GM15510 (cell line): Measurements from ENCODE around the gene SNTB2.

ENCODE experiments used
- POLR2A ChIP-seq: IDR thresholded peaks from 3 replicates; pipeline ENCODE4 v1.6.1; 2011; ENCODE audit warnings: borderline replicate concordance; ENCODE audit not compliant: insufficient read length; ENCODE audit errors: extremely low read depth

SNTB2 gene

GRCh38 chr16:69327585-69328310 lies 140.8 kb downstream of the SNTB2 start:
- TF ChIP-seq POLR2A = no peak

DNA sequence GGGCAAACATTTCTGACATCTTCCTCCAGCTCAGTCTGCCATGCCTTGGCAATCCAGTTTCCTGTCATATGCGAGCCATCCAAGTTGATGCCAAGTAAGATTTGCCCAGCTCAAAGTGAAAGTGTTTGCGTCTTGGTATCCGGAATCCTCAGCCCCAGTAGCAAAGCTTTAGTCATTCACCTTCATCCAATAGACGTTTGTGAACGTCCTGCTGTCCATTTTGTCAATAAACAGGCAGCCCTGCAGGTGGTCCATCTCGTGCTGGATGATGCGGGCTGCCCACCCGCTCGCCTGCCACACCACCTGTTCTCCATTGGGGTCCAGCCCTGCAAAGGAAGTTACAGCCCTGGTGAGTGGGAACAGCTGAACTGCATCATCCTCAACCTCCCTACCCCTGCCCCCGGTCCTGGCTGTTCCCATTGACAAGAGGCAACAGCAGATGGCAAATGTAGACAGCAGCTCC lies 141.9 kb downstream of the SNTB2 start:
- TF ChIP-seq POLR2A = no peak

- TF ChIP-seq POLR2A = no peak
Observed at GRCh38 chr16:69329369-69330285, 142.7 kb downstream of the SNTB2 start.

GRCh38 chr16:69330286-69331109 lies 143.5 kb downstream of the SNTB2 start, which contains the start of gene PDF:
TSS of gene PDF (minus strand) at chr16:69330588. CDS start at chr16:69330570, 18 bp downstream.
- peak; percentile 84 for TF ChIP-seq POLR2A

GRCh38 chr16:69334696-69335095 lies 147.7 kb downstream of the SNTB2 start:
- no peak for TF ChIP-seq POLR2A

DNA sequence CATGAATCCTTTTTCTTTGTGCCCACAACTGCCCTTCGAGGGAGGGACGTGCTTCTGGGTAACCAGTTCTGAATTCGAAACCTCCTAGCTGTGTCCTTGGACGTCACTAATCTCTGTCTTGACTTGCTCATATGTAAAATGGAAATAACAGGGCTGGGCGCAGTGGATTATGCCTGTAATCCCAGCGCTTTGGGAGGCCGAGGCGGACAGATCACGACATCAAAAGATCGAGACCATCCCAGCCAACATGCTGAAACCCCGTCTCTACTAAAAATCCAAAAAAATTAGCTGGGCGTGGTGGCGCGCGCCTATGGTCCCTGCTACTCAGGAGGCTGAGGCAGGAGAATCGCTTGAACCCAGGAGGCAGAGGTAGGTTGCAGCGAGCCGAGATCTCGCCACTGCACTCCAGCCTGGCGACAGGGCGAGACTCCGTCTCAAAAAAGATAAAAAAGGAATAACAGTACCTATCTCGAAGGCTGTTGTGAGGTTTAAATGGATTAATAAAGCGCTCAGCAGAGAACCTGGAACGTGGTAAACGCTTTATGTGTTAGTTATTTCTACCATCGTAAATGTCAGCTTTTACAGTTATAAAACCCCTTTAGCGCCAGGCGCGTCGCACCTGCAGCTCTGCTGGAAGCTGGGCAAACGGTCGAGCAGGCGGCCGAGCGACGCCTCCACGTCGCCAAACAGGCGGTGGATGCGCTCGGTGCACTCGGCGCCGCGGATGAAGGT lies 151.8 kb downstream of the SNTB2 start:
- no peak for TF ChIP-seq POLR2A

GRCh38 chr16:69339289-69340094 lies 152.5 kb downstream of the SNTB2 start, which contains the start of the genes COG8 and NIP7:
TSS of gene COG8 (minus strand) at chr16:69339564. CDS start at chr16:69339552, 12 bp downstream.
TSS of gene NIP7 (plus strand) at chr16:69339772. CDS start at chr16:69339830, 58 bp downstream.
- peak; percentile 87 for TF ChIP-seq POLR2A

DNA sequence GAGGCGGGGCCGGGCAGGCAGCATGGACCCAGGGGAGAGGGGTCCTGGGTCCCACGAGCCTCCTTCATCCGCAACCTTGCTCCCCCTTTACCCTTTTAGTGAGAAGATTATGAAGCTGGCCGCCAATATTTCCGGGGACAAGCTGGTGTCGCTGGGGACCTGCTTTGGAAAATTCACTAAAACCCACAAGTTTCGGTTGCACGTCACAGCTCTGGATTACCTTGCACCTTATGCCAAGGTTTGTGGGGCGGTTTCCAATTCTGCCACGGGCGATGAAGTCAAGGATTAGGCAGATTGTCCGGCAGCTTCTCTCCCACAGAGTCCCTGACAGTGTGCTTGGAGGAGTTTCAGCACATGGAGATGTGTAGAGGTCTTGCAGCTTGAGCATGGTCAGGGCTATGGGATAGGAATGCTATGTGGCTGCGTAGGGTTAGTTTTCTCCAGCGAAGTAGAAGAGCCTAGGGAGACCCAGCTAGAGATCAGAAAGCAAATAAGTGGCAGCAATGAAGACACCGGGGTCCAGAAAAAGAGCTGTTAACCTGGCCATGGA lies 153.2 kb downstream of the SNTB2 start:
- TF ChIP-seq POLR2A = no peak

GRCh38 chr16:69344171-69344570 lies 157.2 kb downstream of the SNTB2 start:
- TF ChIP-seq POLR2A = no peak

- no peak for TF ChIP-seq POLR2A
Observed at GRCh38 chr16:69345923-69346322, 159.0 kb downstream of the SNTB2 start.

DNA sequence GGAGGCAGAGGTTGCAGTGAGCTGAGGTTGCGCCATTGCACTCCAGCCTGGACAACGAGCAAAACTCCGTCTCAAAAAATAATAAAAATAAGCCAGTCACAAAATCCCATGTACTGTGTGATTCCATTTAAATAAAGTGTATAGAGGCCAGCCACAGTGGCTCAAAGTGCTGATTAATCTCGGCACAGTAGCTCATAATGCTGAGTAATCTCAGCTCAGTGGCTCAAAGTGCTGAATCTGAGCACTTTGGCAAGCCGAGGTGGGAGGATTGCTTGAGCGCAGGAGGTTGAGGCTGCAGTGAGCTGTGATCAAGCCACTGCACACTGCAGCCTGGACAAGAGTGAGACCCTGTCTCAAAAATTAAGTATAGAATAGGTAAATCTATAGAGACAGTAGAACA lies 159.7 kb downstream of the SNTB2 start:
- TF ChIP-seq POLR2A = no peak

- no peak for TF ChIP-seq POLR2A
Observed at GRCh38 chr16:69348222-69348621, 161.3 kb downstream of the SNTB2 start.

DNA sequence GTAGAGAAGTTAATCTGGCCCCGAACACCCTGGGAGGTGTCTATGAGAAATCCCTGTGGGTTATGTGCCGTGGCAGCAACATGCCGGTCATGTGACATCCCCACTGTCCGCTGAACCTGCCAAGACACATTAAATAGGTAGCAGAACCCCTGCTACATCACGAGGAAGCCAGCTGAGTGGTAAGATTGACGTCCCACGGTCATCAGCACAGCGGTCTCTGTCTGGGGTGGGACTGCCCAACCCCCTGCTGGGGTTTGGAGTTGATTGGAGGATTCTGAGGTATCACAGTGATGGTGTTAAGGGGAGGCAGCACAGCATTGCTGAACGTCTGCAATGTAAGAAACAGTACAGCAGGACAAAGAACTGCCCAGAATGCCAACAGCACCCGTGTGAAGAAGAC lies 162.6 kb downstream of the SNTB2 start:
- no peak for TF ChIP-seq POLR2A
